HG02884 (cell line): ENCODE measurements around the gene LGR6.

ENCODE experiments used
- ATAC-seq: cut with Tn5 transposase; IDR thresholded peaks from one replicate; pipeline ENCODE4 v1.9.1; 2021; ENCODE audit warnings: mild to moderate bottlenecking, moderate library complexity; ENCODE audit not compliant: unreplicated experiment

LGR6 gene

DNA sequence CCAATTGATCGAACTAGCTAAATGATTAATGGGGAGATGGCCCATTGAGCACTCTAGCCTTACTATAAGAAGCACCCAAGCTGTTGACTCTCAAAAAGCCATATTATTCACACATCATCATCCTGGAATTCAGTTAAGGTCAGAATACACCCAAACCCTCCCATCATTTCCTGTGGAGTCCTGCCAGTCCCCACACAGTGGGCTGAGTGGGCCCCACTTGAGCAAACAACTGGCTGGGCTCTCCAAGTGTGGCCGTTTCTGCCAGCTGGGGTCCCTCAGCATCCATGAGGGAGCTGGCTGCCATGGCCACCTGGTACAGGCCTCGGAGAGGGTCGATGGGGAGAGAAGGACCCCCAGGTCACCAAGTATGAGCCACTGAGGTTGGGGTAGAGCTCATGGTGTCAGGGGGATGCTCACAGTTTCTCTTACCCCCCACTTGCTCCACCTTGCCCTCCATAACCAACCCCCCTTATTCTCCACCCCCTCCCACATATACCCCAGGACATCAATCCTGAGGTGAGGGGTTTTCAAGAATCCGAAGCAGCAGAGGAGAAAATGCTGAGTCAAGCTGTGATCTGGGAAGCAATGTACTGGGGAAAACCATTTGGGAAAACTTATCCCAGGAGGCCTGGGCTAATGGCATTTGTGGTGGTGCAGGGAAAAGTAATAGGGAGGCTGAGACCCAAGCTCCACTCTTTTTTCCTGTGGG is 87.9 kb downstream of the LGR6 start:
- no peak for ATAC-seq

DNA sequence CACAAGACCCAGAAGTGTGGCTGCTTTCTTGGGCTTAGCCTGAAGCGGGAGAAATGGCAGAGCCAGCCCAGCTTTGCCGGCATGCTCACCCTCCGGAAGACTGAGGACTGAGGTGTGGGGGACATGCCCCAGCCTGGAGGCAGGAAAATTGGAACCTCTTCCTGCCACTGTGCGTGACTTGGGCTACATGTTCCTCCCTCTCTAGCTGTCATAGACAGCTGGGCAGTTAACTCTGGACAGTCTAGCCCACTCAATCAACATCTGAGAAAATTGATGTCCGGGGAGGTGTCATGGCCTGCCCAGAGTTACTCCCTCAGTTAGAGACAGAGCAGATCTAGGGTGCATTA is 88.4 kb downstream of the LGR6 start:
- ATAC-seq = no peak

DNA sequence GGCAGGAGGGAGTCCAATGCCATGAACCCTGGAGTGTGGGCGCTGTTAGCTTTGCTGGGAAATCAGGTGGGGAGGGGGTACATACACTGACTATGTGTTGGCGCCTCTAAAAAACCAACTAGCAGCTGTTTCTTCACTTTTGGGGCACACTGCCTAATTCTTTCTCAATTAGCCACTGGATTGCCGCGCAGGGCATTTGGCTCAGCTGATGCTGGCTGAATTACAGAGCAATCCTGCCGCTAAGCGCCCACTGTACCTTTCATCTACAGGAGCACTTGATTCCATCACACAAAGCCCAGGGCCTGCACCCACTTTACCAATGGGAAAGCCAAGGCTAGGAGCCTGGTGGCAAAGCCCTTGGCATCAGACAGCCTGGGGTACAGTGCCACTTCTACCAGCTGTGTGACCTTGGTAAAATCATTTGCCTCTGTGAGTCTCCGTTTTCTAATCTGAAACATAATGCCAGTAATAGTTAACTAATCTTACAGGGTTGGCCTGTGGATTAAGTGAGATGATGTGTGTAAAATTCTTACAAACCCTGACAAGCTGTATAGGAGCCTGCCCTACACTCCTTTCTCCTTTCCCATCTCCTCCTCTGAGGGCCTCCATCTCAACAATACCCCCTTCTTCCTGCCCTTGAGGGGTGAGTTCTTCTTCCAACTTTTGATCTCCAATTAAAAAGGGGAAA is 89.1 kb downstream of the LGR6 start:
- no peak for ATAC-seq

DNA sequence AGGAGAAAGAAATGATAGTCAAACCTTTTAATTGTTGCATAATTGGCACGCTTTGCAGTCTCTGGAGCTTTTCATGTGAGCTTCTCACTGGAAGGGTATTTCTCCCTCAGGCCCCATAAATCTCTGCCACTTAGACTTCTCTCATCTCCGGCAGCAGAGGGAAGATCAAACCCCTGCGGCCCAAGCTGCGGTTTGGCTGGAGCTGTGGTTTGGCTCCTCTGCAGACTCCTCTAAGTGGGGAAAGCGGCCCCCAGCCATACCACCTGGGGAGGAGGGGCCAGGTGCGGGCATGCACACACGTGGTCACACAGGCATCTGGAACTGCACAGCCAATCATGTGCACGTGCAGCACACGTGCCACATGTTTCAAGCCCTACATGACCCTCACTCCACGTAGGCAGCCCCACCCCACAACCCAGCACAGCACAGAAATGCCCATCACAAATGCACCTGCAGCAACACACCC is 89.8 kb downstream of the LGR6 start:
- ATAC-seq = no peak

DNA sequence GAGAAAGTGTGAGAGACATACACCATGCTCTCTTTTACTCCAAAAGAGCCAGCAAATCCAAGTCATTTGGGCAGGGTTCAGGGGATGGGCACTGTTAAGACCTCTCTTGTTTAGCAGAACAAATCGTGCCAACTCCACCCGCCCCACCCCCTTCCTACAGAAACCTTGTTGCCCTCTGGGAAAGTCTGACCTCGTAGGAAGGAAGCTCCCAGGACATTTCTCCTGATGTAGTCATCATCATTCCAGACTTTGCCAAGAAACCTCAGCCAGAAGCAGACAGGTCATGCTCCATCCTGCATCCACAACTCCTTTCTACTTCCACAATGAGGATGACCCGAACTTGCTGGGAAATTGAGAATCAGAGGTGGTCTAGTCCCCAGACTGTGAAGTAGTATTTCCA is 90.4 kb downstream of the LGR6 start:
- no peak for ATAC-seq

DNA sequence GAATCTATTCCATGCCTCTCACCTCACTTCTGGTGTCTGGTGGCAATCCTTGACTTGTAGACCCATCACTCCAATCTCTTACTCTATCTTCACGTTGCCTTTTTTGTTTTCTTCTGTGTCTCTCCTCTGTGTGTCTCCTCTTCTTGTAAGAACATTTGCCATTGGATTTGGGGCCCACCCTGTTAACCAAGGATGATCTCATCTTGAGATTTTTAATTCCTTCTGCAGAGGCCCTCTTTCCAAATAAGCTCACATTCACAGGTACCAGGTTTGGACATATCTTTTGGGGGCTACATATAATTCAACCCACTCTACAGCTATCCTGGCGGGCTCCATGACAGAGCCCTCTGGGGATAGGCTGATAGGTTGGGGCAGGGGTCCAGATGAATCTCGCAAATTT is 92.3 kb downstream of the LGR6 start:
- no peak for ATAC-seq

DNA sequence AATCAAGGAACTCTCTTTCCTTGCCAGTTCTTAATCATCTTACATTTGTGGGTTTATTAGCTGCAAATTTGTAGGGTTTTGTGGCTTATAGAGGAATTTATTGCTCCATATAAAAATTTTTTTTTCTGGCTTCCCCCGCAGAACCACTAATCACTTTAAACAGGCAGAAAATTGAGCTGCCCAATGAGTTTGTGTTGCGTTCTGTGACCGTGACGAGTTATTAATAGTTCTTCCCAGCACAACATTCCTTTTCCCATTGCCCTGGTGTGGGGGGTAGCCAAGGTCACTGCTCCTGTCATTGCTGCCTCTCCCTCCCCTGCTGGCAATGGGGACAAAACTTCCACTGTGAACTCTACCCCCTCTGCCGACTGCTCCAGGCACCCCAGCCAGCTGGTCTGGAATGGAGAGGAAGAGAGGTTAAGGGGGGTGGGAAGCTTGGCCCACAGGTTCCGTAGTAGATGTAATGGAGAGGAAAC is 93.1 kb downstream of the LGR6 start:
- ATAC-seq = no peak

DNA sequence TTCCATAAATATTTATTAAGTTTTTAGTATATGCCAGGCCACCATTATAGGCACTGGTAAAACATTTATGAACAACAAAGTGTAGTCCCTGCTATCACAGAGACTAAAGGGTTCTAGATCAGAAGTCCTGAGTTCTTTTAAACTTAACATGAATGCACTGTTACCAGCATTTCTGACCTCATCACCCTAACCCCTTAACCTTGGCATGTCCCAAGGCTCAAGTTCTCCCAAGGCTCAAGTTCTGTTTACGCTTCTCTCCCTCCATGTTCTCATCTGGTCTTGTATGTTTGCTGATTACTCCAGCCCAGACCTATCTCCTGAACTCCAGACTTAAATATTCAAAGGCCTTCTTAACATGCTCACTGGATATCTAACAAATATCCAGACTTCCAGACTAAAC is 93.6 kb downstream of the LGR6 start:
- ATAC-seq = no peak

DNA sequence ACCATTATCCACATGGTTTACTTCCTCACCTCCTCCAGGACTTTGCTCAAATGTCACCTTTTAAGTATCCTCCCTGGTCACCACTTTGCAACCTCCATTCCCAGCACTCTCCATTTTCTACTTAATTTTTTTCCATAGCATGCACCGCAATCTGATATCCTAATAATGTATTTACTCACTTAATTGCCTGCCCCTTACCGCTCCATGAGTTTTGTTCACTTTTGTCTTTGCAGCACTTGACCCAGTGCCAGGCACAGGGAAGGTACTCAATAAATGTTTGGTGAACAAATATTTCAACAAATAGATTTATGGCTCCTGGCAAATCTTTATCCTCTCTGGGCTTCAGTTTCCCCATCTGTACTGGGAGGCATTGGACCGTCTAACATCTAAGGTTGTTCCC is 94.6 kb downstream of the LGR6 start:
- ATAC-seq = no peak

DNA sequence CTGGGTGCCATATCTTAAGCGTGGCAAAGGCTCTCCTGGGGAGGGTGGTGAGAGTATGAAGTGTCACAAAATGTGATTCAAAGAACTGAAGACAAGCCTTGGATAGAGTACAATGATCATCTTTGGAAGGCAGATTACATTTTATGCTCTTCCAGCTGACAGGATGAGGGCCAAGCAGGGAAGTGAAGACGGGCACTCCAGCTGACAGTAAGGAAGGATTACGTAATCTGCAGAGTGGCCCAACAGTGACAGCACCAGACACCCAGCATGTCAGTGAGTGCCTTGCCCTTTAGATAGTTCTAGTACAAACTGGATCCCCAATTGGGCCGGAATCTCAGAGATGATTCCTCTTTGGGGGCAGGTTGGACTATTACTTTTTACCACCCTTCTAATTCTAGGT is 95.4 kb downstream of the LGR6 start:
- no peak for ATAC-seq

DNA sequence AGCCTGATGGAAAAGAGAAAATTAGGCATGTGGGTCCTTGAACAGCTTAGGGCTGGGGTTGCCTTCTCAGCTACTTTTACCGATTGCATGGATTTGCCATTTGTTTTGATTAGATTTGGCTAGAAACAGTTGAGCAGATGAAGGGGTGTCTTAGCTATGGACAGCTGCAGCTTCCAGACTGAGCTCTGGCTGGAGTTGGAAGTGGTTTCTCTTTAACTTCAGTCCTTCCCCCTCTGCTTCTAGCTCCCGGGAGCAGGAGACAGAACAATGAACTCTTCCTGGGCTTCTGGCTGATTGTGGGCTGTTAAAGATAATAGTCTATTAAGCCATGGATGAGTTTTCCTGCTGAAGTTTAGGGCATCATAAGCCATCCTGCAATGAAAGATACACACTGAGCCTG is 97.4 kb downstream of the LGR6 start:
- ATAC-seq = no peak

DNA sequence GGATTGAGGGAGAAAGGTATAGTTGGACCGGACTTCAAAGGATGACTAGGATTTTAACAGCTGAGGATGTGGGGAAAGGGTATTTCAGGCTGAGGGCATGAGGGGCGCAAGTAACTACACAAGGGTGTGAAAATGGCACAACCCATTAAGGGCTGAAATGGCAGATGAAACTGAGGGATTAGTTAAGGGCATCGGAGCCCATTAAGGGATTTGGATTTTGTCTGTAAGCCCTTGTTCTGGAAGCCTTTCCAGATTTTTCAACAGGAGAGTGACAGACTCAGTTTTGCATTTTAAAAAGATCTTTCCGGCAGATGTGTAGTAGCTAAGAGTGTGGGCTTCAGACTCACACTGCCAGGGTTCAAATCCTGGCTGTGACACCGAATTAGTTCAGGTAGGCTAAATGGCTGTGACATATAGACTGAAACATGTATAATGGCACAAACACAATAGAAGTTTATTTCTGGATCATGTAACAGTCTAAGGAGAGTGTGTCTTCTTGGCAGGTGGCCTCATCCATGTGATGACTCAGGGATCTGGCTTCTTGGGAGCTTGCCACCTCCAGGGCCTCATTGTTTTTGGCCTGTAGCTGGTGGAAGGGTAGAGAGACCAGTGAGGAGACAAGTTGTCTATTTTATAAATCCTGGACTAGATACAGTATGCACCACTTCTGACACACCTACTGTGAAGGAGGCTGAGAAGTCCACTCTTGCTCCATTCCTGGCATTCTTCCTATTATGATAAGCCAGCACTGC is 98.5 kb downstream of the LGR6 start:
- no peak for ATAC-seq

DNA sequence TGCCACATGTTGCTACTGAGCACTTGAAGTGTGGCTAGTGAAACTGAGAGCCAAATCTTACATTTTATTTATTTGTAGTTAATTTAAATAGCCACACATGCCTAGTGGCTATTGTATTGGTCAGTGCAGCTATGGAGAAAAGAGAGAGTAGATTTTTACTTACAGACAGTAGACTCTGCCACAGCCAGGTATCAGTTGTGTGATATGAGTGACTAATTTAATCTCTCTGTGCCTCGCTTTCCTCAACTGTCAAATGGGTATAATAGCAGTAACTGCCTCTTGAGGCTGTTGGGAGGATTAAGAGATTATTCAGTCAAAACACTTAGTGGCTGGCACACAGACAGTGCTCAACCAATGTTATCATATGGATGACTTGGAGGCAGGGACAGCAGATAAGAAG is 99.2 kb downstream of the LGR6 start:
- ATAC-seq = no peak

DNA sequence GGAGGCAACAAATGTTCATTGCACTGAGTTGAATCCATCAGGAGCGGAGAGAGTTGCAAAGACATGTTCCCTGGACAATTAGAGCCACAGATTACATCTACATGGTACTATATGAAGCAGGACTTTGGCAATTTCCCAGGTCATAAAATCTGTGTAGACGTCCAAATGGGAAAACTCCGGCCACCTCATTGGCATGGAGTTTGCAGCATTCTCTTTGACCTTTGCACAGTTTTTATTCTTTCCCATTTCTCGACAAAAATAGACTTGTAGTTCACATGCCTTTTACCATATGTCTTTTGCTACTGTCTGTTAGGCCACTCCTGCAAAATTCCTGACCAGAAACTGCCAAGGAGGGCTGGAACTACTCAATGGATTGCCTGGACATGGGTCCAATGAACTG is 100.0 kb downstream of the LGR6 start:
- ATAC-seq = no peak

DNA sequence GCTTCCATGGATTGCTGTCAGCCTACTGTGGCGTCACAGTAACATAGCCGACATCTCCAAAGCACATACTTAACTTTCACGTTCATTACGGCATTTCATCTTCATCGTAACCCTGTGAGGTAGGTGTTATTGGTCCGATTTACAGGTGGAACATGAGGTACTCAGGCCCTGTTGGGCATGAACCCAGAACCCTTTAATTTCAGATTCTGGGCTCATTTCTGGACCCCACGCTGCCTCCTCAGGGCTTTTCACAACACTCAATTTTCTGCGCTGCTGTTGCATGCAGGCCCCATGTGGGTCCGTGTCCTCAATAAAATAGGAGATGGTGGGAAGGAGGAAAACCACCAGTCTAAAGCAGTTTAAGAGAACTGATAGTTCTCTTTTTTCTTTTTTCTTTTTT is 108.6 kb downstream of the LGR6 start:
- ATAC-seq = no peak

DNA sequence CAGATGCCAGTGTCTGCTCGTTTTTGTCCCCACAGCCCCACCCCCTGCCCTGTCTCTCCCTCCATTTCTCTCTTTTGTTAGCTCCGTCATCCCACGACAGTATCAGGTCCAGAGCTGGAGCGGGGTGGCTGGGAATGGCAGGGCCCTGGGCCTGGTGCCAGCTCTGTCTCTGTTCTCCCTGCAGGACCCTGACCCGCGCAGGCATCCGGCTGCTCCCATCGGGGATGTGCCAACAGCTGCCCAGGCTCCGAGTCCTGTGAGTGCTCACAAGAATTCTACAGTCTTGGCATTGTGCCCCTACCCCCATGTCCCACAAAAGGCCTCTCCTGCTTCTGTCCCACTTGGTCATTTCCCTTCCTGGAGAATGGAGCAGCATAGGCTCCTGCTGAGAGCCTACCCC is 110.8 kb downstream of the LGR6 start:
- no peak for ATAC-seq

DNA sequence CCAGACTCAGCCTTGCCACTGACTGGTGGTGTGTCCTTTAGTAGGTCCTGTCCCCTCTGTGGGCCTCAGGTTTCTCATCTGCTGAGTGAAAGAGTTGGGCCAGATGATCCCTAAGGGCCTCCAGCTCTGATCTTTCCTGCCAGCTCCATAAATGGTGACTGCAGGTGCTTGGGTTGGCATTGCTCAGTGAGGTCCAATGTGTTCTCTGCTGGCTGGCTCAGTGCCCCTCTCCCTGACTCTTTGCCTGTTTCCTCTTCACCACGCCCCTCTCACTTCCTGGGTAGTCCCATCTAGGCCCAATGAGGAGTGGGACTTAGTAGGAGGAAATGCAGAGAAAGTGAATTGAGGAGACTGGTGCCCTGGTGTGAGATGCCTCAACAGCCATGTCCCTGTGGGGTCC is 111.6 kb downstream of the LGR6 start:
- ATAC-seq = no peak

DNA sequence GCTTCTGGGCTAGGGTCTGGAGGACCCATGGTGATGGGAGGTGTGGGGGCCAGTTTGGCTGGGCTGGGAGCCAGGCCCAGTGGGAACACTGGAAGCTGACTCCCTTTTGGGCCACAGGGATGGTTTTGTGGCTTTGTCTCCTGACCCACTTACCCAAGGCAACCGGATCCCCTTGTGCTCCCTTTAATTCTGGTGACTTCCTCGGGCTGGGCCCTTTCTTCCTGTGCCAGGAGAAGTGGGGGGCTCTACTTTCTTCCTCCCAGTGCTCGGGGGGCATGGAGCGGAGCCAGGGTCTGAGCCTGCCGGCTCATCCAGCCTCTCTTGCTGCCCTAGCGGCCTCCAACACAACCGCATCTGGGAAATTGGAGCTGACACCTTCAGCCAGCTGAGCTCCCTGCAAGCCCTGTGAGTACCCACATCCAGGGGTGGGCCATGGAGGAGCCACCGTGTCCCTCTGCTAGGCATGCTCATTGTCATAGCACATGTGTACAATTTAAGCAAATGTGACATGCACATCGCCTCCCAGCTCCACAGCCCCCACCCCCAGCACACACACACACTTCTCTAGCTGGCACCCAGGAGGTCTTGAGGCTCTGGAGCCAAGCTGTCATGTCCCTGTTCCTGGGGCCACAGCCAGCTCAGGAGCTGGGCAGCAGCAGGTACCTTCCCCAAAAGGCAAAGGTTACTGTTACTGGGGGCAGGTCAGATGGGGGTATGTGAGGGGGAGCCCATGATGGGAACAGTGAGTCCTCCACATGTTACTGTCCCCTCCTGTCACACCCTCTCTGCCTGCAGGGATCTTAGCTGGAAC is 113.1 kb downstream of the LGR6 start:
- ATAC-seq = no peak

DNA sequence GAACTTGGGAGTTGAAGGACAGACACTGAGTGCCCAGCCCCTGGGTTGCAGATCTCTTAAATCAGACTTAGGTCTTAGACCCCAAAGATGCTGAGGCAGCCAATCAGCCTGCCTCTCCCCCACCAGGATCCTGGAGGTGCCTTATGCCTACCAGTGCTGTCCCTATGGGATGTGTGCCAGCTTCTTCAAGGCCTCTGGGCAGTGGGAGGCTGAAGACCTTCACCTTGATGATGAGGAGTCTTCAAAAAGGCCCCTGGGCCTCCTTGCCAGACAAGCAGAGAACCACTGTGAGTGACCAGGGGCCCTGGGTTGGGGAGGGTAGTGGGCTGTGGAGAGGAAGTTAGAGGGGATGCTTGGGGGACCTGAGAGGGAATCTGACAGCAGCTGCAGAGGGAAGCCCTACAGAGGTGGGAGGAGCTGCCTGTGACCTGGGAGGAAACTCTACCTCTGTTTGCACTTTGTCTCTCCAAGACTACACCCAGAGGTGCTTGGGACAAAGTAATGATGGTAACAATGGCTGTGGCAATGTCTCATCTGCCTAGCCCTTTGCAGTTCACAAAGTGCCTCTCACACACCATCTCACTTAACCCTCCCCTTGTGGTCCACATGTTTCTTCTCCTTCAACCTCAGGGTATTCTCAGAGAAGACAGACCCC is 116.6 kb downstream of the LGR6 start:
- no peak for ATAC-seq

DNA sequence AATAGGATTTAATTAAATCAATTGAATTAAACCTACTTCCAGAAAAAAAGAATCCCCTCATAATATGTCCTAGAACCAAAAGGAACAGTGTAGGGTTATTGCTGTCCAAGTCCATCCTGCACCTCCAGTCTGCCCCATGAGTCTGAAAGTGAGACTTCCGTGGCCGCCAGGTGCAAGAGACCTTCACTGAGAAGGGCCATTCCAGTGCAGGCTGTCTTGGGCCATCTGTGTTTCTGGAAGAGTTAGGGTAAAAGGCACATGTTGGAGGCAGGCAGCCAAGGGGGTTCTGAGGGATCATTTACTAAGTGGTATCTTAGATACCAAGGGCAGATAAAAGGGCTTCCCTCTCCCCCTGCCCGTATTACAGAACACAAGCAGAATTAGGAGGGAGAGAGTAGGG is 117.1 kb downstream of the LGR6 start:
- ATAC-seq = no peak
